ENCODE measurements around the gene DNAAF6. TPM values are rescaled to one million over a fixed set of nuclear protein-coding genes. Genes with fewer than 3 reads are reported as not detected.
"Not testable (repeated sequence)": the region's sequence is repeated elsewhere in the genome, so short reads cannot be mapped to it uniquely, and the experiment has no call there.

DNAAF6 gene
- not detected in 2 replicates for total RNA-seq

DNA sequence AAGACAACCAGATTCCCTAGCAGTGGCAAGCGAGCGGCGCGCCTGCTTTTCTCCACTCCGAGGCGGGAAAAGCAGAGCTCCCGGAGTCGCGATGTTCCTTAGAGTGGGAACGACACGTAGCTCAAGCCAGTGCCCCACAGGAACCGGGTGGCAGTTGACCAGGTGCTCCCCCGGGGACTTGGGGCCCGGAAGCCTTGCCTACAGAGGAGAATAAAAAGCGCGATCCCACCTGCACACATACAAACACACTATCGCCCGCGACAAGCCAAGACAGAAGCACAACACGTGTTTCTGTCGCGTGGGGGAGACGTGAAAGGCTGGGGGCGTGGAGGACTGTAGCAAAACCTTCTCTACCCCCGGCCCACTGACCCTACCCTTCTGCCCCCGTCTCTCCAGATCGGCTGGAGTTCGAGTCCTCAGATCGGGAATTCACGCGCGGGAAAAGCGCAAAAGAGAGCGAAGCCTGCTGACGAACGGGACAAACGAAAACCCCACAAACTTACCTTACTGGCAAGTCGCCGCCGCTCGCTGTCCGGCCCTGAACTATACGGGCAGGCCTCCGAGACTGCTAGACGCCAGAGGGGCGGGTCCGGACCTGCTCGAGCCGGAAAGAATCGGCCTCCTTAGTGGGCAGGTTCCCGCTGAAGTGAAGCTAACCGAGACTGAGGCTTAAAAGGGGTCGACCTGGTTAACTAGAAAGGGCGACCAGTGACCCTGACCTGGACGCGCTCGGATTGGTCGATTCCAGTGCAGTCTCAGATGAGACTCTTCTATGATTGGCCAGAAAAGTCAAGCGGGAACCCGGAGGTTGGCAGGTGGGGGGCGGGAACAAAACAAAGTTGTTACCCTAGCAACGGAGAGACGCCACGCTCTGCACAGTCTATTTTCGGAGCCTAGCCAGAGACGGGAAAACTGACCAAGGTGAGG, at the start of gene DNAAF6, which contains the start of gene NUP62CL:
Gene DNAAF6, plus strand, starts transcription at position 842 of the 927 bp plus-strand sequence. CDS start 6,265 bp downstream, outside the sequence.
Gene NUP62CL, minus strand, starts transcription at position 664 of the 927 bp plus-strand sequence. CDS start 31,287 bp downstream, outside the sequence.
- intact Hi-C loops (cut with micrococcal nuclease) = loop anchor here (1.0 to 10.0 kb wide), 7 partner anchors 69 to 885 kb away; partner anchors contain the start of genes ATG4A, NCBP2L, PRPS1 and PSMD10

DNA sequence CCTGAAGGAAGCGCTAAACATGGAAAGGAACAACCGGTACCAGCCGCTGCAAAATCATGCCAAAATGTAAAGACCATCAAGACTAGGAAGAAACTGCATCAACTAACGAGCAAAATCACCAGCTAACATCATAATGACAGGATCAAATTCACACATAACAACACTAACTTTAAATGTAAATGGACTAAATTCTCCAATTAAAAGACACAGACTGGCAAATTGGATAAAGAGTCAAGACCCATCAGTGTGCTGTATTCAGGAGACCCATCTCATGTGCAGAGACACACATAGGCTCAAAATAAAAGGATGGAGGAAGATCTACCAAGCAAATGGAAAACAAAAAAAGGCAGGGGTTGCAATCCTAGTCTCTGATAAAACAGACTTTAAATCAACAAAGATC, 48.8 kb upstream of the DNAAF6 start:
- intact Hi-C loops (cut with micrococcal nuclease) = not testable (repeated sequence)

DNA sequence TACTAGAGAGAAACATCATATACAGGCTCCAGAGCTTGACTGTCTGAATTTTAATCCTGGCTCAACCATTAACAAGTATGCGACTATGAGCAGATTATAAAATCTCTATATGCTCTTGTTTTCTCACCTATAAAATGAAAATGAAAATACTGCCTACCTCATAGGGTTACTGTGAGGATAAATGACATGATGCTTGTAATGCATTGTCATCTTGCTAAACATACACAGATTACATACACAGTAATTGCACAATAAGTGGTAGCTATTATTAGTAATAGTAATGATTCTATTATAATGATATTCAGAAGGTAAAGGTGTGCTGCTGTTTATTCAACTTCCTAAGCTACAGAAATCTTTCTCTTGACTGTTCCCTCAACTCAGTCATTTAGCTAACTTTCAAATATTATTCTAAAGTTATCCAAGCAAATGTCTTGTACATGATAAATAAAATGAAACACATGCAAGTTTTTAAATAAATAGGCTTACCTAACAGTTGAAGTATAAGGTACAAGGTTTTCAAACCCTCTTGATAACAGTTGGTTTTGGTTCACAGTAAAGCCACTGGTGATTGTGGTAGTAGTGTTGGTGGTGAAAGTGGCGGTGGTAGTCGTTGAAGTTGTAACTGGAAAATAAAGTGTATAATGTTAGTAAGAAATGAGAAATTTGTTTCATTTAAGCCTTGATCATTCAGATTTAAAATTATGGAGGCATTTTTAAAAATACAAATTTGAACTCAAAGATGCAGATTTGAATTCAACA, 39.1 kb upstream of the DNAAF6 start:
- intact Hi-C loops (cut with micrococcal nuclease) = no loop called here

DNA sequence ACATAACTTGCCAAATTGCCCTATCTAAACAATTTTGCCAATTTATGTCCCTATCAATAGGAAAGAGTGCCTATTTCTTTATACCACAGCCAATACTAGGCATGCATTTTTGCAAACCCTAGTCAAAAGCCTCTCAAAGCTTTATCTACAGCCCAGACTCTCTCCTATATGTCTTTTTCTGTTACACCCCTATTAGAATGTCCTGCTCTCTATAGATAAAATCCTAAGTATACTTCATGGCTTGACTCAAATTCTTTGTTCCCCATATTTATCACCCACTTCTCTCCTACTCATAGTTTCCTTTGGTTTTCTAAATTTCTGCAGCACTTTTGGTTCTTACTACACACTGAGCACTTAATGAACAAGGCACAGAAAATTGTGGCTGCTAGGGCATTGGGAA, 38.2 kb upstream of the DNAAF6 start:
- intact Hi-C loops (cut with micrococcal nuclease) = no loop called here

DNA sequence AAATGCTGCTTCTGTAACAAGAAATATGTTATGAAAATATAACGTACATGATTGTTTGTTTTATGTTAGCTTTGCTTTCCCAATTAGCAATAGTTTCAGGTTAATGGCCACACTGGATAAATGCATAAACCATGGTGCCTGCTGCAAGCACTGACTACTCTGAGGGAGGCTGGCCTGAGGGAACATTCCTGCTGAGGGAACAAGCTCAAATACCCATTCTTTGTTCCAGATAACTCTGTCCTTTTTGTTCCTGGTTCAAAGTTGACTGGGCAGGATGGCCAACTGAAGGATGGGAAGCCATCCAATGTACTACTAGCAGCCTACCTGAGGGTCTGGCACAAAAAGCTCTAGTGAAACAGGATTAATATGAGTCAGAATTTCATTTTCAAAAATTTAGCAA, 37.7 kb upstream of the DNAAF6 start:
- intact Hi-C loops (cut with micrococcal nuclease) = no loop called here

DNA sequence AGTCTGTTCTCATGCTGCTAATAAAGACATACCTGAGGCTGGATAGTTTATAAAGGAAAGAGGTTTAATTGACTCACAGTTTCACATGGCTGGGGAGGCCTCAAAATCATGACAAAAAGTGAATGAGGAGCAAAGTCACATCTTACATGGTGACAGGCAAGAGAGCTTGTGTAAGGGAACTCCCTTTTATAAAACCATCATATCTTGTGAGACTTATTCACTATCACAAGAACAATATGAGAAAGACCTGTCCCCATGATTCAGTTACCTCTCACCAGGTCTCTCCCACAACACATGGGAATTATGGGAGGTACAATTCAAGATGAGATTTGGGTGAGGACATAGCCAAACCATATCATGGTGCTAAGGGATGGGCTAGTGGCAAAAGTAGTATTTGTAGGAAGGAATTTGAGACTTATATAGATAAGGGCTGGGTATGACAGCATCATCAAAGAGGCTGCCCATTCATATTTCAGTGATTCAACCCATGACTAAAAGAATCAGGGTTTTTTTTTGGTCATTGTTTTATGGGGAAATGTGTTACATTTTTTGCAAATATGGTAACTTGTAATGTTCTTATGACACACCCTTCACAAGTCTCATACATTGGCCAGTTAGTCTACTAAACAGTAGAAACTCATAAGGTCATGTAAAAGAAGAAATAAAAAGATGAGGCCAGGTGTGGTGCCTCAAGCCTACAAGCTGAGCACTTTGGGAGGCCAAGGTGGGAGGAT, 34.9 kb upstream of the DNAAF6 start:
- intact Hi-C loops (cut with micrococcal nuclease) = no loop called here

DNA sequence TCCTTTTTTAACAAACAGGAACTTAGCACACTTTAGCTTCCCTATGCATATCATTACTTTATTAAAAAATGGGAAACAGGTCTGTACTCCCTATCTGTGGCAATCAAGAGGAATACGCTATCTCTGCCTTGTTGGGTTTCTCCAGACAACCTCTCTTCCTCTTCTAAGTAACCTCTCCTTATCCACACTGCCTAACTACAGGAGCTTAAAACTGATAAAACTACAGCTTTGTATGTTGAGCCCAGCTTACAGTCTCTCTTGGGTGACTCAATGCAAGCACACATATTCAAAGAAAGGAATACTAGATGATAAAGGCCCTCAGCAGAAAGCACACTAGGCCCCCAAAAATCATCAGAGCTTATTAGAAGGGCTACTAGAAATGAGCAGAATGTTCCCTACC, 9.1 kb upstream of the DNAAF6 start:
- intact Hi-C loops (cut with micrococcal nuclease) = no loop called here

DNA sequence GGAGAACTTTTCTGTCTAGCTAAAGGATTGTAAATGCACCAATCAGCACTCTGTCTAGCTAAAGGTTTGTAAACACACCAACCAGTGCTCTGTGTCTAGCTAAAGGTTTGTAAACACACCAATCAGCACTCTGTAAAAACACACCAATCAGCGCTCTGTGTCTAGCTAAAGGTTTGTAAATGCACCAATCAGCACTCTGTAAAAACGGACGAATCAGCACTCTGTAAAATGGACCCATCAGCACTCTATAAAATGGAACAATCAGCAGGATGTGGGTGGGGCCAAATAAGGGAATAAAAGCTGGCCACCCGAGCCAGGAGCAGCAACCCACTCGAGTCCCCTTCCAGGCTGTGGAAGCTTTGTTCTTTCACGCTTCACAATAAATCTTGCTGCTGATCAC, 8.3 kb upstream of the DNAAF6 start:
- intact Hi-C loops (cut with micrococcal nuclease) = not testable (repeated sequence)

DNA sequence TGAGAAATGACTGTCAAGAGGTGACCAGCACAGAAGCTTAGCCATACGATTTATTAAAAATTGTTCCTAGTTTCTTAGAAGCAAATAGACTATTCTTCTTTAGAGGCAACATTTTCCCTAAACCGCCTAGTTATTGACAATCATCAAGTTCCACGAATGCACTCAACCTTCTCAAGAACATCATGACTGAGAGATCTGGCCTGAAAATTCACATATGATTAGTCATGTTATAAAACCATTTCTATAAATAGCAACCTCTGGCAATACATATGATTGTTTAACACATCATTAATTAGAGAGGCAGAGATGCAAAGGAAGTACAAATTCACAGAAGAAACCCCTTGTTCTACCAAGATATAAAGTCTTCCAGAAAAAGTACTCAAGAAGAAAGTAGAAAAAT, 6.9 kb upstream of the DNAAF6 start:
- intact Hi-C loops (cut with micrococcal nuclease) = no loop called here

DNA sequence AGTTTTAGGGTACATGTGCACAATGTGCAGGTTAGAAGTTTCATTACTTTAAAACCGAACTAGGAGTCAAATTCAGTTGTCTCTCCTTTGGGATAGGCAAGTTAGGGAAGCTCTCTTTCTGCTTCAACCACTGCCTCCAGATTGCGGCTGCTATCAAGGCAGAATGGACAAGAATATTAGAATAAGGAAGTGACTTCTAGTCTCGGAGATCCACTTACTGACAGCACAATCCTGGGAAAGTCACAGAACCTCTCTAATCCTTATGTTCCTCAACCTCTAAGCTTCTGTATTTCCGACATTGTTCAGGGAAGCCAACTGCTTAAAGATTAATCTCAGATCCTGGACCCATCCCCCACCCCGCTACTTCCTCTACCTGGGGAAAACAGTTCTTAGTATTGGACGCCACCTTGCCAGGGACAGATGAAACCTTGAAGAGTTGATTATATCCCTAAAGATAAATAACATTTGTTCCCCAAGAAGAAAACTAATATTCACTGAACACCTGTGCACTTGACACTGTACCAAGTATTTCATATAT, 2.3 kb upstream of the DNAAF6 start:
- intact Hi-C loops (cut with micrococcal nuclease) = loop anchor here (10.0 kb wide), 2 partner anchors 571 to 589 kb away; partner anchors contain the start of genes NCBP2L, RADX and TSC22D3

DNA sequence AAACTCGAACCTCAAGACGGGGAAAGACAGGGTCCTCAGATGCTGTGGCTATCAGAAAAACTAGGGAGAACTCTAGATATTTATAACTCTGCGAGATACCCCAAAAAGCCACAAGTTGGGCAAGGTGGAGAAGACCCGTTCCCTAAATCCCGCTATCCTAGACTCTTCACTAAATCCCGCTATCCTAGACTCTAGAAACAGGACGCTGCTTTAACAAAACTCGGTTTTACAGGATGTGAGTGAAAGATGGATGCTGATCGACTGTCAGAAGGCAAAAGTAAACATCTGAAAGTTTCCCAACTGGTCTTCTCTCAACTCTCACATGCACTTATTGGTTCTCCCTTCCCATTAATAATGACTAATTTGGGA, 270 bp downstream of the DNAAF6 start:
- intact Hi-C loops (cut with micrococcal nuclease) = loop anchor here (1.0 to 10.0 kb wide), 7 partner anchors 69 to 885 kb away; partner anchors contain the start of genes ATG4A, NCBP2L, PRPS1 and PSMD10

DNA sequence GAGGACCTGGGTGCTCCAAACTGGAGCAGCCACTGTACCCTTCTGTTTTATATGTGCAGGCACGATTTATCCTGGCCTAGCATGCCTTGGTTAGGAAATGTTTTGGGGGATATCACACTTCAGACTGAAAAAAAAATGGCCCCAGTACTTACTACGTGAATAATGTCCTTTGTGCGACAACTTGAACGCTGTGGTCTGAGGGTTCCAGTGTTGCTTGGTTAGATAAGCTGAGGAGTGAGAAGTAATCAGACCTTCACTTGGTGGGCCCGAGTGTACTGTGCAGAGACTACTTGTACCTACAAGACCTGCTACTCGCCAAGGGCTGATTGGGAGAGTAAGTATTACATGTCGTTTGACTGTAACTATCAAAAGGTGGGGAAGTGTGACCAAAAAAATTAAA, 678 bp downstream of the DNAAF6 start:
- intact Hi-C loops (cut with micrococcal nuclease) = loop anchor here (5.0 to 10.0 kb wide), 3 partner anchors 70 to 592 kb away; partner anchors contain the start of genes NCBP2L, RADX and TSC22D3

DNA sequence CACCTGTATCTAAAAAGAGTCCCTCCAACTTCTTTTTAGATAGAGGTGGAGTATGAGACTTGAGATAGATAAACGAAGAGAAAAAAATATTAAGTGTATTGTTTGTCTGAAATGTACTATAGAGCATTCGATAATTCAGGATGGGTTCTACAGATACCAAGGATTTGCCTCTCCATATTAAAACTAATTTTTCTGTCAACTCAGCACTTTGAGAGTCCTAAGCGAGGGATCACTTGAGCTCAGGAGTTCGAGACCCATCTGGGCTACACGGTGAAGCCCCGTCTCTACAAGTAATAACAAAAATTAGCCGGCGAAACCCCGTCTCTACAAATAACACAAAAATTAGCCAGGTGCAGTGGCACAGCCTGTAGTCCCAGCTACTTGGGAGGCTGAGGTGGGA, 1.5 kb downstream of the DNAAF6 start:
- intact Hi-C loops (cut with micrococcal nuclease) = loop anchor here (5.0 to 10.0 kb wide), 3 partner anchors 71 to 593 kb away; partner anchors contain the start of genes NCBP2L, RADX and TSC22D3

DNA sequence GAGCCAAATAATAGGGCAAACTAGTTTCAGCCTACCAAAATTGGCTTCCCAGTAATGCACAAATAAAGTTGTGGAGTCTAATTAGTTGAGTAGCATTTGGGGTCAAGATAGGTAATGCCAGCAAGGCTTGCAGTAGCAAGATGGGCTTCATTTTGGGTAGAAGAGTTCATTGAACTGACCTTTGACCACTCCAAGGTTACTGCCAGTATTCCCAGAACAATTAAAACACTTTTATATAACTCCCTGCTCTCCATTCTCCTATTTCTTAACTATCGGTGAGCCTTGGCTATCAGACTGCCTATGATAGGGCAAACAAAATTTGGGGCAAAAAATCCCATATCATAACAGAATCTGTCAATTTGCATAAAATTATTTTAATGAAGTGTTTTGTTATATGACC, 7.1 kb downstream of the DNAAF6 start:
- intact Hi-C loops (cut with micrococcal nuclease) = no loop called here

DNA sequence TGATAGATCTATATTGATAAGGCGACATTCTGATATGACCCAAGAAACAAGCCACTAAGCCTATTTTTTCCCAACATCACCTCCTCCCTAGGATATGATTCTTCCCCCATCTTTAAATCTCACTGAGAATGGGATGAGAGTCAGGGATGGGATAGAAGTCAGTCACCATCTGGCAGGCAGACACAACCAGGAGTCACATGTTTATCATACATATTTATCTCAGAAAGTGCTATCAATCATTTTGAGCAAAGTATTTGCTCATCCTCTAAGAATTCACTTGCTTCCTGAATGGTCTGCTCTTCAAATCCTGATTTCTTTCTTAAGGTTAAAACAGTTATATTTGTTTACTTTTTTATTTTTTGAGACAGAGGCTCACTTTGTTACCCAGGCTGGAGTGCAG, 20.3 kb downstream of the DNAAF6 start:
- intact Hi-C loops (cut with micrococcal nuclease) = no loop called here

DNA sequence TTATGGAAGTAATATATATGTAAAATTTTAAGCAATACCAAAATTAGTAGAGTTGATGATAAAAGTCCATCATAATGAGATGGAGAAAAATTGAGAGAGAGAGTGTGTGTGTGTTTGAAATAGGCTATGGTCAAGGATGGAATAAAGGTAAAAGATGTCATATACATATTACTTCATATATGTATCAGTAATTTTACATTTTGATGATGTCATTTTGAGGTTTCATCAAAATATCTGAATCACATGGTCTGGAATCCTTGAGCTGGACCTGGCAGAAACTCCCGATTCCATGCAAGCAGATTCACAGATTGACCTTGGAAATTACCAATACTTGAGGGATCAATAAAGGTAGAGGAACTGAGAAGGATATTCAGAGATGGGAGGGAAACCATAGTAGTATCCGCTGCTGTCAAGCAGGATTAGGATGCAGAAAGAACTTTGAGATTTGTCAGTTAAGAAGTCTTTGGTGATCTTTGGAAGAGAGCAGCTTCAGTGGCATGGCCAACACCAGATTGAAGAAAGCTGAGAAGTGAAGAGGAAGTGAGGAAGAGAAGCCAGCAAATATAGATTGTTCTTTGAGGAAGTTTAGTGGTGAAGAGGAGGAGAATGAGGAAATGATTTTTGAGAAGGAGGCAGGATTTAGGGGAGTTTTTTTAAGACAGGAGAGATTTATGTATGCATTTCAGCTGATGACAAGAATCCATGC, 21.5 kb downstream of the DNAAF6 start:
- intact Hi-C loops (cut with micrococcal nuclease) = no loop called here

DNA sequence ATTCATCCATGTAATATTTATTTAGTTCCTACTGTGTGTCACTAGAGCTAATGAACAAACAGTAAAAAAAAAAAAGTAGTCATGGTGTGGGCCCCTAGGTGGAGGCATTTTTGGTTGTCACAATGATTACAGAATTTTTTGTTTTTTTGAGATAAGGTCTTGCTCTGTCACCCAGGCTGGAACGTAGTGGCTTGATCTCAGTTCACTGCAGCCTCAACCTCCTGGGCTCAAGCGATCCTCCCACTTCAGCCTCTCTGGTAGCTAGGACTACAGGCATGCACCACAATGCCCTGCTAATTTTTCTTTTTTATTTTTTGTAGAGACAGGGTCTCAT, 22.0 kb downstream of the DNAAF6 start:
- intact Hi-C loops (cut with micrococcal nuclease) = no loop called here

DNA sequence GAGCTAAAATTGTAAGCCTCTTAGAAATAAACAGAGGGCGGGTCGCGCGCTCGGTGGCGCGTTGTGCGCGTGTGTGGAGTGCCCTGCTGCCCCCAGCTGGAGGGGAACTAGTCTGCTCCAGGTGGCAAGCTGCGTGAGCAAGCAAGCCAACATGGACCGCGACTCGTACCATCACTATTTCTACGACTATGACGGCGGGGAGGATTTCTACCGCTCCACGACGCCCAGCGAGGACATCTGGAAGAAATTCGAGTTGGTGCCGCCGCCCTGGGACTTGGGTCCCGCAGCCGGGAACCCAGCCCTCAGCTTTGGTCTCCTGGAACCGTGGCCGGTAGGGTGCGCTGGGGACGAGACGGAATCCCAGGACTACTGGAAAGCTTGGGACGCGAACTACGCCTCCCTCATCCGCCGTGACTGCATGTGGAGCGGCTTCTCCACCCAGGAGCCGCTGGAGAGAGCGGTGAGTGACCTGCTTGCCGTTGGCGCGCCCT, 66.1 kb downstream of the DNAAF6 start:
- intact Hi-C loops (cut with micrococcal nuclease) = loop anchor here (1.0 kb wide), 1 partner anchor 273 kb away; no protein-coding TSS in a partner anchor

DNA sequence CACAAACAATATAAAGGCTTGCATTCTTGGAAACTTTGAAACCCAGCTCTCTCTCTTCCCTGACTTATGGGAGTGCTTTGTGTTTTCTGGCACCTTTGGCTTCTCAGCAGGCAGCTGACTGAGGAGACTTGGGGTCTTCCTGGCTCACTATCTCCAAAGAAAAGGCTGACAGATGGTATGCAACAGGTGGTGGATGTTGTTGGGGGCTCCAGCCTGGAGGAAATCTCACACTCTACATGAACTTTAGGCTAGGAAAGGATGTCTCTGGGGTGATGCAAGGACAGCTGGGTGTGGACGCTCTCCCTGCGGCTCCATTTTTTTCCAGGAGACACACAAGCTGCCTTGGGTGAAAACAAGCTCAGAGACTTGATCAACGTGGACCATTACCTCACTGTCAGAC, 67.4 kb downstream of the DNAAF6 start:
- intact Hi-C loops (cut with micrococcal nuclease) = no loop called here

DNA sequence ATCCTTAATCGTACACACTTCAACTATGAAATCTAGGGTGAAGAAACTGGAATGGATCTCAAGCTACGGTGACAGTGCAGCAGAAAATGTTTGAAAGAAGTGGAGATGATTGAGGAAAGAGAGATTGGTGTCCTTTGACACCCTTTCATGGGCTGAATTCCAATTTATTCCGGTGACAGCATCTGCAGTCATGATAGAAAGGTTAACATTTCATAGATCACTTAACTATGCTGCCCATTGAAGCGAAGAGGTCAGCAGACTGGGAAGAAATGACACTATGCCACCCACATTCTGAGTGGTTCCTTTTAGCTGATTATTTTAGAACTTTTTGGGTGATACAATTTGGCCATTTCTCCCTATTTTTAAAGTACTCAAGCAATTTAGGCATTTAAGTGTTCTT, 82.3 kb downstream of the DNAAF6 start:
- intact Hi-C loops (cut with micrococcal nuclease) = no loop called here

All from T-helper 1 cell treated with Interleukin-12 subunit alpha and Interleukin-12 subunit beta and Interleukin-4 antibody, amounts not matched to agents 30 ng/mL and 1 ng/mL, for 36 hours (primary cell).